Esophagus muscularis mucosa (tissue), 4 donors: ENCODE data around the gene FHL1. TPM values are rescaled to one million over a fixed set of nuclear protein-coding genes. Genes with fewer than 3 reads are reported as not detected.
"Not testable (repeated sequence)": the region's sequence is repeated elsewhere in the genome, so short reads cannot be mapped to it uniquely, and the experiment has no call there.

Source experiments
- DNase-seq: peaks from one replicate; pipeline ENCODE4 v3.0.0-alpha.2; 2017; ENCODE audit errors: extremely low spot score
- H3K27ac ChIP-seq, 4 donors: fragments of 200-600 bp; sonication (generic); replicated peaks in 1 of 4; 1 replicate in 3 of 4; 2 replicates in 1 of 4; pipeline ENCODE4 v1.5.1; 2016 to 2019; ENCODE audit warnings: mild to moderate bottlenecking in 1 of 4
- H3K27me3 ChIP-seq, 4 donors: fragments of 200-600 bp; sonication (generic); one replicate each; pipeline versions ENCODE4 v1.5.1 to v1.6.0; 2016 to 2019
- H3K36me3 ChIP-seq, 4 donors: fragments of 200-600 bp; sonication (generic); one replicate each; pipeline ENCODE4 v1.5.1; 2016 to 2019
- H3K4me1 ChIP-seq, 4 donors: fragments of 200-600 bp; sonication (generic); one replicate each; pipeline ENCODE4 v1.5.1; 2016 to 2019
- H3K4me3 ChIP-seq, 4 donors: fragments of 200-600 bp; sonication (generic); 1 replicate in 2 of 4; 2 replicates in 2 of 4; pipeline ENCODE4 v1.5.1; 2016 to 2019; ENCODE audit warnings: mild to moderate bottlenecking in 4 of 4, moderate library complexity in 1 of 4
- H3K9me3 ChIP-seq, 4 donors: fragments of 200-600 bp; sonication (generic); 1 replicate in 3 of 4; 2 replicates in 1 of 4; pipeline ENCODE4 v1.5.1; 2016 to 2019
- CTCF ChIP-seq, 3 experiments: fragments of 200-600 bp in 2 of 3; fragments of 450-650 bp in 1 of 3; sonication (generic) in 2 of 3; IDR thresholded peaks; one replicate each; pipeline ENCODE4 v1.5.1; 2017 to 2019; ENCODE audit warnings: antibody characterized with exemption in 3 of 3, mild to moderate bottlenecking in 2 of 3, moderate library complexity in 1 of 3
- EP300 ChIP-seq: sonication (generic); formaldehyde crosslinking; IDR thresholded peaks from one replicate; pipeline ENCODE4 v1.6.1; 2017; ENCODE audit warnings: antibody characterized with exemption
- POLR2A ChIP-seq: fragments of 450-650 bp; IDR thresholded peaks from one replicate; pipeline ENCODE4 v1.6.1; 2017; ENCODE audit warnings: antibody characterized with exemption, moderate library complexity, mild to moderate bottlenecking, low read depth
- POLR2AphosphoS5 ChIP-seq, 2 donors: sonication (generic); formaldehyde crosslinking; IDR thresholded peaks; one replicate each; pipeline ENCODE4 v1.6.1; 2017; ENCODE audit warnings: antibody characterized with exemption in 2 of 2
- WGBS: methylation state at CpG from one replicate; pipeline ENCODE4 v1.1.5; 2018; 5-methylcytosine and 5-hydroxymethylcytosine counted together
- intact Hi-C: fragments of 100-400 bp; cut with DNase I; formaldehyde crosslinking; loops from one replicate; pipeline ENCODE4 v1.15.1; 2023
- total RNA-seq, 4 donors: library from RNA; depleted of rRNA; stranded (reverse); fragments of >200 nt; gene quantifications; one replicate each; pipeline versions ENCODE4 v1.1.0 to v1.2.1, GENCODE V29; 2016

Gene FHL1
- total RNA-seq, 4 donors from 2014 or later: 2,189 to 3,092 (median 2,823) TPM

GRCh38 chrX:136166221-136166855 lies 19.0 kb downstream of the FHL1 start:
- DNase-seq: no peak
- no peaks in the 10 kb centered on the region for H3K27me3 ChIP-seq
- intact Hi-C loops: loop anchor here (2.0 kb wide), 1 partner anchor 42 kb away; no protein-coding TSS in a partner anchor
- WGBS: 53% methylated on average over 8 of the region's 8 CpGs
- peak overlapping the region; percentile 94 to 99 (median 98) for H3K27ac ChIP-seq
- H3K4me3 ChIP-seq: peak overlapping the region in 3 of 4 donors; percentile 9 to 40 (median 34)
- peaks cover 40 to 97% (median 74%) of the 10 kb centered on the region in 4 donors for H3K4me1 ChIP-seq
- TF ChIP-seq EP300 (no peak), POLR2AphosphoS5 (IDR thresholded peaks at IDR 0.05) (peak; percentile 18 to 43), CTCF (IDR thresholded peaks at IDR 0.05) (peak; percentile 34 to 47 (median 39)), POLR2A (no peak)
- H3K9me3 ChIP-seq: no peaks in the 10 kb centered on the region
- H3K36me3 ChIP-seq: no peaks in the 10 kb centered on the region

GRCh38 chrX:136167989-136168388 lies 20.7 kb downstream of the FHL1 start:
- WGBS: 71% methylated on average over 6 of the region's 6 CpGs
- H3K9me3 ChIP-seq, H3K27me3 ChIP-seq, DNase-seq, H3K36me3 ChIP-seq: not testable (repeated sequence)
- Histone ChIP-seq H3K4me3 (peak overlapping the region; percentile 9 to 44 (median 34)), H3K4me1 (peaks cover 35 to 97% (median 72%) of the 10 kb centered on the region in 4 donors), H3K27ac (peak overlapping the region; percentile 94 to 99 (median 98))
- intact Hi-C loops: loop anchor here (2.0 kb wide), 1 partner anchor 41 kb away; no protein-coding TSS in a partner anchor

GRCh38 chrX:136168929-136169735 lies 21.8 kb downstream of the FHL1 start:
- Histone ChIP-seq H3K27ac (peak overlapping the region; percentile 94 to 99 (median 98)), H3K36me3 (no peaks in the 10 kb centered on the region), H3K9me3 (no peaks in the 10 kb centered on the region), H3K27me3 (no peaks in the 10 kb centered on the region), H3K4me1 (peaks cover 33 to 95% (median 74%) of the 10 kb centered on the region in 4 donors), H3K4me3 (peak overlapping the region; percentile 24 to 44 (median 36))
- 34% methylated on average over 17 of the region's 17 CpGs for WGBS
- TF ChIP-seq EP300 (peak; percentile 55), POLR2A (no peak), POLR2AphosphoS5 (IDR thresholded peaks at IDR 0.05) (peak; percentile 75 to 90), CTCF (IDR thresholded peaks at IDR 0.05) (no peak)
- DNase-seq: no peak
- intact Hi-C loops: no loop called here

- Histone ChIP-seq H3K9me3 (no peaks in the 10 kb centered on the region), H3K36me3 (no peaks in the 10 kb centered on the region), H3K27me3 (no peaks in the 10 kb centered on the region), H3K4me3 (peak overlapping the region; percentile 24 to 42 (median 36)), H3K27ac (peak overlapping the region; percentile 84 to 99 (median 96)), H3K4me1 (peaks cover 36 to 95% (median 83%) of the 10 kb centered on the region in 4 donors)
- no peak for DNase-seq
- TF ChIP-seq POLR2AphosphoS5 (IDR thresholded peaks at IDR 0.05): peak; percentile 26 to 30
- TF ChIP-seq CTCF (IDR thresholded peaks at IDR 0.05): peak; percentile 20 to 40 (median 40)
- no peak for TF ChIP-seq EP300
- intact Hi-C loops: loop anchor here (5.0 kb wide), 1 partner anchor 97 kb away; no protein-coding TSS in a partner anchor
- WGBS: 48% methylated on average over 9 of the region's 9 CpGs
Measured at GRCh38 chrX:136170139-136170800, 22.9 kb downstream of the FHL1 start.
